Keratinocyte (primary cell): Measurements from ENCODE around the gene TIMMDC1. TPM values are rescaled to one million over a fixed set of nuclear protein-coding genes. Genes with fewer than 3 reads are reported as not detected.

ENCODE experiments used
- DNase-seq: peaks from one replicate; pipeline ENCODE4 v3.0.0-alpha.2; 2011; ENCODE audit warnings: low read depth, missing footprints, low spot score
- FAIRE-seq: peaks from 2 replicates; lab custom pipeline; 2011; peaks lifted over from hg19 to GRCh38; lab: Jason Lieb, UNC
- H2AFZ ChIP-seq: 2 replicates; pipeline ENCODE4 v1.6.0; 2012; ENCODE audit warnings: low read length, control low read depth, inconsistent platforms; ENCODE audit not compliant: control insufficient read depth
- H3K27ac ChIP-seq: 2 replicates; pipeline ENCODE4 v1.5.1; 2011; ENCODE audit warnings: low read length; ENCODE audit not compliant: control insufficient read depth, insufficient read depth
- H3K27me3 ChIP-seq: 3 replicates; pipeline ENCODE4 v1.6.0; 2011; ENCODE audit warnings: low read length; ENCODE audit not compliant: control insufficient read depth, insufficient read depth; ENCODE audit errors: extremely low read depth
- H3K36me3 ChIP-seq, 2 experiments: 2 replicates in 1 of 2; 3 replicates in 1 of 2; pipeline ENCODE4 v1.5.1; 2011; ENCODE audit warnings: low read length in 2 of 2, mild to moderate bottlenecking in 1 of 2; ENCODE audit not compliant: control insufficient read depth in 2 of 2, insufficient read depth in 2 of 2; ENCODE audit errors: extremely low read depth in 1 of 2
- H3K4me1 ChIP-seq: 3 replicates; pipeline ENCODE4 v1.5.1; 2011; ENCODE audit warnings: low read length; ENCODE audit not compliant: control insufficient read depth, insufficient read depth; ENCODE audit errors: extremely low read depth
- H3K4me2 ChIP-seq: 3 replicates; pipeline ENCODE4 v1.6.0; 2011; ENCODE audit warnings: low read depth, low read length; ENCODE audit not compliant: control insufficient read depth, insufficient read depth; ENCODE audit errors: extremely low read depth
- H3K4me3 ChIP-seq, 3 experiments: fragments of 200-600 bp in 1 of 3; sonication (generic) in 1 of 3; 2 replicates in 2 of 3; 3 replicates in 1 of 3; pipeline ENCODE4 v1.5.1; 2011 to 2016; ENCODE audit warnings: low read length in 3 of 3, mild to moderate bottlenecking in 3 of 3, control low read depth in 2 of 3, inconsistent platforms in 1 of 3, low read depth in 1 of 3, mixed read lengths in 1 of 3, mixed run types in 1 of 3, moderate library complexity in 1 of 3; ENCODE audit not compliant: control insufficient read depth in 2 of 3, insufficient read depth in 2 of 3; ENCODE audit errors: extremely low read depth in 1 of 3
- H3K79me2 ChIP-seq: 2 replicates; pipeline ENCODE4 v1.6.0; 2012; ENCODE audit warnings: low read length; ENCODE audit not compliant: control insufficient read depth, insufficient read depth
- H3K9ac ChIP-seq: 3 replicates; pipeline ENCODE4 v1.6.0; 2011; ENCODE audit warnings: low read length; ENCODE audit not compliant: control insufficient read depth, insufficient read depth; ENCODE audit errors: extremely low read depth
- H3K9me1 ChIP-seq: 3 replicates; pipeline ENCODE4 v1.6.0; 2011; ENCODE audit warnings: low read length; ENCODE audit not compliant: control insufficient read depth, insufficient read depth; ENCODE audit errors: extremely low read depth
- H3K9me3 ChIP-seq: 2 replicates; pipeline ENCODE4 v1.5.1; 2012; ENCODE audit warnings: low read depth, low read length; ENCODE audit not compliant: control insufficient read depth
- H4K20me1 ChIP-seq: 3 replicates; pipeline ENCODE4 v1.6.0; 2011; ENCODE audit warnings: low read length; ENCODE audit not compliant: control insufficient read depth, insufficient read depth; ENCODE audit errors: extremely low read depth
- EZH2 ChIP-seq: IDR thresholded peaks from one replicate; pipeline ENCODE4 v1.6.1; 2012; ENCODE audit warnings: inconsistent platforms, mild to moderate bottlenecking, low read length, moderate library complexity
- dilution Hi-C: fragments of 300-500 bp; cut with MboI; formaldehyde crosslinking; loops from one replicate; pipeline ENCODE4 v1.7.0; 2020; ENCODE audit warnings: low sequenced_read_pairs; ENCODE audit not compliant: extremely low pct_ligation_motif_present
- polyA plus RNA-seq, 5 experiments: library from polyadenylated mRNA; depleted of rRNA in 3 of 5; stranded (reverse) in 3 of 5; stranded (forward) in 1 of 5; unstranded in 1 of 5; fragments of >200 nt; gene quantifications; 1 replicate in 1 of 5; 2 replicates in 3 of 5; 3 replicates in 1 of 5; pipeline versions ENCODE4 v1.2.1 to v1.2.3, GENCODE V29; 2011 to 2012; ENCODE audit warnings: missing spikeins in 2 of 5, low read depth in 1 of 5, low replicate concordance in 1 of 5
- TF ChIP-seq, protein P1 (sequence below), 3 experiments: IDR thresholded peaks in 1 of 3; conservative IDR thresholded peaks in 1 of 3; optimal IDR thresholded peaks in 1 of 3; 2 replicates in 2 of 3; 3 replicates in 1 of 3; pipeline versions ENCODE3 to v1.5.1; 2011; ENCODE audit warnings: low read length in 3 of 3, mild to moderate bottlenecking in 3 of 3, moderate library complexity in 2 of 3, control low read depth in 1 of 3, inconsistent platforms in 1 of 3; ENCODE audit not compliant: insufficient read depth in 2 of 3; ENCODE audit errors: extremely low read depth in 1 of 3

TIMMDC1 gene
- polyA plus RNA-seq, 1 donor (not counting 4 experiments of a cell fraction or from before 2014, with no cell fraction given) = 140 TPM

DNA sequence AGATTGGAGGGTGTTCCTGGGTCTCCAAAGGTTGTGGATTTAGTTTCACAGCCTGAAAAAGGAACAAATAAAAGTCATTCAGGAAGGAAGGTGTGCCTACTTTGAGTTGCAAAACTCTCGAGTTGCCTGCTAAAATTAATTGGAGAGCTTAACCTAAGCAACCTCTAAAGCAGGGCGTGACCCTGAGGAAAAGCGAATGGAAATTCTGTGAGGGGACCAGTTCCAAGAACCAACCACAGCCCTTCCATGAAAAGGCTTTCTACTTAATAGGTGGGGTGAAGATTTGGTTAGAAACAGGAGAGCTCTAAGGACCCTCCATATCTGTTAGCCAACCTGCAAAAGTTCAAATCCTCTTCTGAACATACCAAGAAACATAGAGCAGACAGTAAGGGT is 59.5 kb downstream of the TIMMDC1 start:
- H3K27me3 ChIP-seq = no peaks in the 10 kb centered on the region
- no peak overlapping the region for H3K4me2 ChIP-seq
- no peaks in the 10 kb centered on the region for H3K79me2 ChIP-seq
- H2AFZ ChIP-seq = no peak overlapping the region
- no peaks in the 10 kb centered on the region for H3K9me3 ChIP-seq
- H3K4me3 ChIP-seq = no peak overlapping the region
- no peak overlapping the region for H3K27ac ChIP-seq
- H3K36me3 ChIP-seq = no peaks in the 10 kb centered on the region
- H3K4me1 ChIP-seq = no peaks in the 10 kb centered on the region
- H3K9me1 ChIP-seq = no peaks in the 10 kb centered on the region
- TF ChIP-seq, protein P1, sequence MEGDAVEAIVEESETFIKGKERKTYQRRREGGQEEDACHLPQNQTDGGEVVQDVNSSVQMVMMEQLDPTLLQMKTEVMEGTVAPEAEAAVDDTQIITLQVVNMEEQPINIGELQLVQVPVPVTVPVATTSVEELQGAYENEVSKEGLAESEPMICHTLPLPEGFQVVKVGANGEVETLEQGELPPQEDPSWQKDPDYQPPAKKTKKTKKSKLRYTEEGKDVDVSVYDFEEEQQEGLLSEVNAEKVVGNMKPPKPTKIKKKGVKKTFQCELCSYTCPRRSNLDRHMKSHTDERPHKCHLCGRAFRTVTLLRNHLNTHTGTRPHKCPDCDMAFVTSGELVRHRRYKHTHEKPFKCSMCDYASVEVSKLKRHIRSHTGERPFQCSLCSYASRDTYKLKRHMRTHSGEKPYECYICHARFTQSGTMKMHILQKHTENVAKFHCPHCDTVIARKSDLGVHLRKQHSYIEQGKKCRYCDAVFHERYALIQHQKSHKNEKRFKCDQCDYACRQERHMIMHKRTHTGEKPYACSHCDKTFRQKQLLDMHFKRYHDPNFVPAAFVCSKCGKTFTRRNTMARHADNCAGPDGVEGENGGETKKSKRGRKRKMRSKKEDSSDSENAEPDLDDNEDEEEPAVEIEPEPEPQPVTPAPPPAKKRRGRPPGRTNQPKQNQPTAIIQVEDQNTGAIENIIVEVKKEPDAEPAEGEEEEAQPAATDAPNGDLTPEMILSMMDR (optimal IDR thresholded peaks at IDR 0.05 in 1 of 3, IDR thresholded peaks at IDR 0.05 in 1 of 3, conservative IDR thresholded peaks at IDR 0.05 in 1 of 3; ENCODE audit: extremely low read depth in 1 of 3, insufficient read depth in 2 of 3, low read length in 3 of 3) = no peak
- TF ChIP-seq EZH2 = no peak
- dilution Hi-C loops = no loop called here
- DNase-seq (no peak), FAIRE-seq (no peak)
- H3K9ac ChIP-seq = no peak overlapping the region
- no peaks in the 10 kb centered on the region for H4K20me1 ChIP-seq

DNA sequence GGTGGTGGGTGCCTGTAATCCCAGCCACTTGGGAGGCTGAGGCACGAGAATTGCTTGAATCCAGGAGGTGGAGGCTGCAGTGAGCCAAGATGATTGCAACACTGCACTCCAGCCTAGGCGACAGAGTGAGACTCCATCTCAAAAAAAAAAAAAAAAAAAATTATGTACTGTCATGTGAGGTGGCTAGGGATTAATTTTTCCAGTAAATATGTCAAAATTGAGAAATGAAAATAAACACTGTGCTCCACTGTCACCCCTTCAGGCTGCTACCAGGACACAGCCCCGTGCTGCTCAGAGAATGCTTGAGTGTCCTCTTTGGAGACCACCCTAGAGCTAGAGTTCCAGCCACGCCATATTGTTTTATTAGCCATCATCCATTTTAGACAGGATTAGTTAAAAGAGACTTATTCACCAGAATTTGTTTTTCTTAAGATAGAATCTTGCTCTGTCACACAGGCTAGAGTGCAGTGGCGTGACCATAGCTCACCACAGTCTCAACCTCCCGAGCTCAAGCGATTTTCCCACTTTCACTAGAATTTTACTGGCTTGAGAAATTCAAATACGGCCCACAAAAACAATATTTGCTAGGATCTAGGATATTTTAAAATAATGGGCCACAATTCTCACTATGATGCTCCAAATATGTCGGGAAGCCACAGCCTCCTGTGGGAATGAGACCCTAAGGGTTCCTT is 60.4 kb downstream of the TIMMDC1 start:
- DNase-seq = no peak
- Histone ChIP-seq H3K9me3 (no peaks in the 10 kb centered on the region), H3K4me3 (no peak overlapping the region), H3K36me3 (no peaks in the 10 kb centered on the region), H3K27ac (no peak overlapping the region), H2AFZ (no peak overlapping the region), H3K4me1 (no peaks in the 10 kb centered on the region), H3K9me1 (no peaks in the 10 kb centered on the region), H3K9ac (no peak overlapping the region), H3K27me3 (no peaks in the 10 kb centered on the region), H4K20me1 (no peaks in the 10 kb centered on the region), H3K4me2 (no peak overlapping the region), H3K79me2 (no peaks in the 10 kb centered on the region)
- no peak for TF ChIP-seq EZH2
- TF ChIP-seq, protein P1 (optimal IDR thresholded peaks at IDR 0.05 in 1 of 3, IDR thresholded peaks at IDR 0.05 in 1 of 3, conservative IDR thresholded peaks at IDR 0.05 in 1 of 3; ENCODE audit: extremely low read depth in 1 of 3, insufficient read depth in 2 of 3, low read length in 3 of 3) = no peak
- dilution Hi-C loops = no loop called here
- FAIRE-seq = no peak
